KMS-11 (cell line): Measurements from ENCODE around the gene PRF1.

Experiments
- H2AFZ ChIP-seq: fragments of 200-600 bp; sonication (generic); 2 replicates; pipeline ENCODE4 v1.6.1; 2016; ENCODE audit warnings: antibody characterized with exemption, mixed run types, low read depth
- H3K27ac ChIP-seq: fragments of 200-600 bp; sonication (generic); 2 replicates; pipeline ENCODE4 v1.6.1; 2016; ENCODE audit warnings: mild to moderate bottlenecking, mixed run types
- H3K27me3 ChIP-seq: fragments of 200-600 bp; sonication (generic); 2 replicates; pipeline ENCODE4 v1.6.1; 2017; ENCODE audit warnings: mild to moderate bottlenecking, low read depth, mixed run types, moderate library complexity; ENCODE audit not compliant: insufficient read depth
- H3K36me3 ChIP-seq: fragments of 200-600 bp; sonication (generic); 2 replicates; pipeline ENCODE4 v1.6.1; 2017; ENCODE audit warnings: mild to moderate bottlenecking, mixed run types; ENCODE audit not compliant: insufficient read depth
- H3K4me1 ChIP-seq: fragments of 200-600 bp; sonication (generic); 2 replicates; pipeline ENCODE4 v1.6.1; 2016; ENCODE audit warnings: mild to moderate bottlenecking, low read depth, mixed run types; ENCODE audit not compliant: poor library complexity, severe bottlenecking
- H3K4me2 ChIP-seq: fragments of 200-600 bp; sonication (generic); 2 replicates; pipeline ENCODE4 v1.7.0; 2016; ENCODE audit warnings: mild to moderate bottlenecking, mixed run types
- H3K4me3 ChIP-seq: fragments of 200-600 bp; sonication (generic); IDR thresholded peaks from 2 replicates; pipeline ENCODE4 v1.6.1; 2017; ENCODE audit warnings: low read depth, low read length, mixed read lengths; ENCODE audit not compliant: insufficient read depth
- H3K79me2 ChIP-seq: fragments of 200-600 bp; sonication (generic); 2 replicates; pipeline ENCODE4 v1.6.1; 2016; ENCODE audit warnings: low read depth, mixed run types; ENCODE audit not compliant: insufficient read depth
- H3K9ac ChIP-seq: fragments of 200-600 bp; sonication (generic); 2 replicates; pipeline ENCODE4 v1.6.1; 2016; ENCODE audit warnings: mild to moderate bottlenecking, mixed run types
- H4K20me1 ChIP-seq: fragments of 200-600 bp; sonication (generic); 2 replicates; pipeline ENCODE4 v1.6.1; 2016; ENCODE audit warnings: mild to moderate bottlenecking, mixed run types; ENCODE audit not compliant: insufficient read depth
- CTCF ChIP-seq: fragments of 200-600 bp; sonication (generic); conservative IDR thresholded peaks from 2 replicates; pipeline ENCODE4 v1.6.1; 2017; ENCODE audit warnings: low read depth, mild to moderate bottlenecking, antibody characterized with exemption, low read length, moderate library complexity, mixed read lengths

Gene PRF1

GRCh38 chr10:70558871-70559810 lies 43.4 kb downstream of the PRF1 start:
- H2AFZ ChIP-seq, result peak overlapping the region; percentile 55; the same call in 1 of the 2 replicates
- no peak overlapping the region for H3K27ac ChIP-seq
- H3K9ac ChIP-seq, result no peak overlapping the region; the same call in 1 of the 2 replicates
- no peak overlapping the region for H3K4me3 ChIP-seq
- peak; percentile 75 for TF ChIP-seq CTCF
- H3K4me1 ChIP-seq, result peaks cover 7% of the 10 kb centered on the region
- H3K36me3 ChIP-seq, result no peaks in the 10 kb centered on the region
- H3K79me2 ChIP-seq, result no peaks in the 10 kb centered on the region
- H3K4me2 ChIP-seq, result peak overlapping the region; percentile 71; the same call in 1 of the 2 replicates
- no peaks in the 10 kb centered on the region for H4K20me1 ChIP-seq
- no peaks in the 10 kb centered on the region; the same call in 1 of the 2 replicates for H3K27me3 ChIP-seq

GRCh38 chr10:70558295-70558694 lies 44.2 kb downstream of the PRF1 start:
- no peaks in the 10 kb centered on the region for H3K79me2 ChIP-seq
- no peak overlapping the region for H3K4me3 ChIP-seq
- H3K27ac ChIP-seq, result no peak overlapping the region
- no peaks in the 10 kb centered on the region for H3K36me3 ChIP-seq
- H3K27me3 ChIP-seq, result no peaks in the 10 kb centered on the region; the same call in 1 of the 2 replicates
- TF ChIP-seq CTCF, result no peak
- H3K9ac ChIP-seq, result no peak overlapping the region
- peaks cover 7% of the 10 kb centered on the region for H3K4me1 ChIP-seq
- H3K4me2 ChIP-seq, result no peak overlapping the region; the same call in 1 of the 2 replicates
- H2AFZ ChIP-seq, result no peak overlapping the region; the same call in 1 of the 2 replicates
- no peaks in the 10 kb centered on the region for H4K20me1 ChIP-seq

GRCh38 chr10:70557876-70558275 lies 44.7 kb downstream of the PRF1 start:
- H3K4me2 ChIP-seq, result no peak overlapping the region

More at GRCh38 chr10:70557876-70558275, 44.7 kb downstream of the PRF1 start:
- no peak overlapping the region for H2AFZ ChIP-seq
- no peaks in the 10 kb centered on the region for H3K79me2 ChIP-seq
- H3K9ac ChIP-seq, result no peak overlapping the region
- H3K36me3 ChIP-seq, result no peaks in the 10 kb centered on the region
- H3K27ac ChIP-seq, result no peak overlapping the region
- H3K4me1 ChIP-seq, result peaks cover 7% of the 10 kb centered on the region
- TF ChIP-seq CTCF, result no peak
- H3K4me3 ChIP-seq, result no peak overlapping the region
- no peaks in the 10 kb centered on the region for H4K20me1 ChIP-seq
- no peaks in the 10 kb centered on the region; the same call in 1 of the 2 replicates for H3K27me3 ChIP-seq
